ENCODE results near the gene GALNT10.
A peak's percentile ranks its signal among the peaks of the same experiment; 100 is the strongest.

GALNT10 gene

GRCh38 chr5:154405078-154405792 lies 214.7 kb downstream of the GALNT10 start:
- peaks cover 0 to 2% of the 10 kb centered on the region in 2 donors for H3K36me3 ChIP-seq (ENCODE audit: control insufficient read depth in 2 of 2, insufficient read depth in 2 of 2, low read length in 2 of 2)
- no peak overlapping the region for H3K27ac ChIP-seq (ENCODE audit: low read depth in 2 of 2, low read length in 2 of 2)
- H3K4me1 ChIP-seq (ENCODE audit: control insufficient read depth in 2 of 2, insufficient read depth in 2 of 2, low read length in 2 of 2) = peaks cover 3 to 15% of the 10 kb centered on the region in 2 donors
- H3K27me3 ChIP-seq (ENCODE audit: control insufficient read depth in 2 of 2, insufficient read depth in 2 of 2, low read length in 2 of 2) = no peaks in the 10 kb centered on the region
- H3K9ac ChIP-seq (ENCODE audit: low read depth in 1 of 2, low read length in 2 of 2) = peak overlapping the region; percentile 8 to 60
- H3K9me3 ChIP-seq (ENCODE audit: control insufficient read depth in 2 of 2, low read length in 2 of 2) = no peaks in the 10 kb centered on the region
- peak overlapping the region; percentile 58 to 62 for H3K4me3 ChIP-seq (ENCODE audit: low read length in 2 of 2)

- Histone ChIP-seq H3K4me1 (ENCODE audit: control insufficient read depth in 2 of 2, insufficient read depth in 2 of 2, low read length in 2 of 2) (peaks cover 3 to 15% of the 10 kb centered on the region in 2 donors), H3K36me3 (ENCODE audit: control insufficient read depth in 2 of 2, insufficient read depth in 2 of 2, low read length in 2 of 2) (peaks cover 8 to 9% of the 10 kb centered on the region in 2 donors), H3K4me3 (ENCODE audit: low read length in 2 of 2) (no peak overlapping the region), H3K9ac (ENCODE audit: low read depth in 1 of 2, low read length in 2 of 2) (no peak overlapping the region), H3K9me3 (ENCODE audit: control insufficient read depth in 2 of 2, low read length in 2 of 2) (no peaks in the 10 kb centered on the region), H3K27me3 (ENCODE audit: control insufficient read depth in 2 of 2, insufficient read depth in 2 of 2, low read length in 2 of 2) (no peaks in the 10 kb centered on the region), H3K27ac (ENCODE audit: low read depth in 2 of 2, low read length in 2 of 2) (no peak overlapping the region)
These were observed 215.7 kb downstream of the GALNT10 start for GRCh38 chr5:154406231-154406630.

DNA sequence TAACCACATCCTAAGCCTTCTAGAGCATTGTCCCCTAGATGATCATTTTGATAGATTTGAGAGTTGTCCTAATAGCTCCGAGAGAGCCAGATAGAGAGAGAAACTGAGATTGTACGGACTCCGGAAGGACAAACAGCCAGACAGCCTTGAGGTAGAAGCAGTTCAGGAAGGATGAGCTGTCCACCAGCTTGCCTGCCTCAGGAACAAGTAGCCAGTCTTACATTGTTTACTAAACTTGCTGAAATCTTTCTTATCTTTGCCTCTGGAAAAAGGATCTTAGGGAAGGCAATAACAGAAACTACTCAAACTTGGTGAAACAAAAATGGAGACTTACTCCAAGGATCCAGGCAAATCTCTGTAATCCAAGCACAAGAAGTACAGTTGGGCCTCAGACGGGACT lies 216.3 kb downstream of the GALNT10 start:
- no peaks in the 10 kb centered on the region for H3K27me3 ChIP-seq (ENCODE audit: control insufficient read depth in 2 of 2, insufficient read depth in 2 of 2, low read length in 2 of 2)
- H3K36me3 ChIP-seq (ENCODE audit: control insufficient read depth in 2 of 2, insufficient read depth in 2 of 2, low read length in 2 of 2) = peaks cover 12 to 15% of the 10 kb centered on the region in 2 donors
- H3K4me3 ChIP-seq (ENCODE audit: low read length in 2 of 2) = no peak overlapping the region
- H3K4me1 ChIP-seq (ENCODE audit: control insufficient read depth in 2 of 2, insufficient read depth in 2 of 2, low read length in 2 of 2) = peaks cover 3 to 15% of the 10 kb centered on the region in 2 donors
- H3K9me3 ChIP-seq (ENCODE audit: control insufficient read depth in 2 of 2, low read length in 2 of 2) = no peaks in the 10 kb centered on the region
- H3K9ac ChIP-seq (ENCODE audit: low read depth in 1 of 2, low read length in 2 of 2) = no peak overlapping the region
- H3K27ac ChIP-seq (ENCODE audit: low read depth in 2 of 2, low read length in 2 of 2) = no peak overlapping the region

GRCh38 chr5:154408811-154409210 lies 218.3 kb downstream of the GALNT10 start:
- Histone ChIP-seq H3K9ac (ENCODE audit: low read depth in 1 of 2, low read length in 2 of 2) (no peak overlapping the region), H3K4me1 (ENCODE audit: control insufficient read depth in 2 of 2, insufficient read depth in 2 of 2, low read length in 2 of 2) (peaks cover 3 to 15% of the 10 kb centered on the region in 2 donors), H3K9me3 (ENCODE audit: control insufficient read depth in 2 of 2, low read length in 2 of 2) (no peaks in the 10 kb centered on the region), H3K4me3 (ENCODE audit: low read length in 2 of 2) (no peak overlapping the region), H3K27ac (ENCODE audit: low read depth in 2 of 2, low read length in 2 of 2) (no peak overlapping the region), H3K36me3 (ENCODE audit: control insufficient read depth in 2 of 2, insufficient read depth in 2 of 2, low read length in 2 of 2) (peaks cover 12 to 20% of the 10 kb centered on the region in 2 donors), H3K27me3 (ENCODE audit: control insufficient read depth in 2 of 2, insufficient read depth in 2 of 2, low read length in 2 of 2) (no peaks in the 10 kb centered on the region)

DNA sequence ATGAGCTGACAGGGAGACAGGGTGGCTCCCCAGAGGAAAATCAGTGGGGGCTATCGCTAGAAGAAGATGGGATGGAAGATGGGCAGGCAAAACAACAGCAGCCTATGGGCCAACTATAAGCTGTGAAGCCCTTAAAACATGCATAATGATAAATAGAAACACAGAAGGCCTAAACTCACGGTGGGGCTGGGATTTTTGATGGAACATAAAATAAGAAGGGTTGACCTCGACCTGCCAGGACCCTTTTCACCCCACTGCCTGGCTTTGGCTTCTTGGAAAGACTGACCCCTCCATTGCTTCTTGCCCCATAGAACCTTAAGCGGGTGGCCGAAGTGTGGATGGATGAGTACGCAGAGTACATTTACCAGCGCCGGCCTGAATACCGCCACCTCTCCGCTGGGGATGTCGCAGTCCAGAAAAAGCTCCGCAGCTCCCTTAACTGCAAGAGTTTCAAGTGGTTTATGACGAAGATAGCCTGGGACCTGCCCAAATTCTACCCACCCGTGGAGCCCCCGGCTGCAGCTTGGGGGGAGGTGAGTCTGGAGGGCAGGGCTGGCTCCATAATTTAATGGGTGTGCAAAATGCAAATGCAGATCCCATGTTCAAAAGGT lies 218.8 kb downstream of the GALNT10 start:
- no peaks in the 10 kb centered on the region for H3K27me3 ChIP-seq (ENCODE audit: control insufficient read depth in 2 of 2, insufficient read depth in 2 of 2, low read length in 2 of 2)
- H3K9me3 ChIP-seq (ENCODE audit: control insufficient read depth in 2 of 2, low read length in 2 of 2) = no peaks in the 10 kb centered on the region
- no peak overlapping the region for H3K27ac ChIP-seq (ENCODE audit: low read depth in 2 of 2, low read length in 2 of 2)
- peaks cover 3 to 15% of the 10 kb centered on the region in 2 donors for H3K4me1 ChIP-seq (ENCODE audit: control insufficient read depth in 2 of 2, insufficient read depth in 2 of 2, low read length in 2 of 2)
- H3K9ac ChIP-seq (ENCODE audit: low read depth in 1 of 2, low read length in 2 of 2) = no peak overlapping the region
- H3K4me3 ChIP-seq (ENCODE audit: low read length in 2 of 2) = no peak overlapping the region
- H3K36me3 ChIP-seq (ENCODE audit: control insufficient read depth in 2 of 2, insufficient read depth in 2 of 2, low read length in 2 of 2) = peaks cover 12 to 20% of the 10 kb centered on the region in 2 donors

GRCh38 chr5:154410008-154410407 lies 219.5 kb downstream of the GALNT10 start:
- Histone ChIP-seq H3K4me1 (ENCODE audit: control insufficient read depth in 2 of 2, insufficient read depth in 2 of 2, low read length in 2 of 2) (peaks cover 3 to 11% of the 10 kb centered on the region in 2 donors), H3K4me3 (ENCODE audit: low read length in 2 of 2) (no peak overlapping the region), H3K9me3 (ENCODE audit: control insufficient read depth in 2 of 2, low read length in 2 of 2) (no peaks in the 10 kb centered on the region), H3K36me3 (ENCODE audit: control insufficient read depth in 2 of 2, insufficient read depth in 2 of 2, low read length in 2 of 2) (peaks cover 12 to 20% of the 10 kb centered on the region in 2 donors), H3K27me3 (ENCODE audit: control insufficient read depth in 2 of 2, insufficient read depth in 2 of 2, low read length in 2 of 2) (no peaks in the 10 kb centered on the region), H3K27ac (ENCODE audit: low read depth in 2 of 2, low read length in 2 of 2) (no peak overlapping the region), H3K9ac (ENCODE audit: low read depth in 1 of 2, low read length in 2 of 2) (no peak overlapping the region)

GRCh38 chr5:154410786-154411185 lies 220.3 kb downstream of the GALNT10 start:
- H3K27me3 ChIP-seq (ENCODE audit: control insufficient read depth in 2 of 2, insufficient read depth in 2 of 2, low read length in 2 of 2) = no peaks in the 10 kb centered on the region
- H3K27ac ChIP-seq (ENCODE audit: low read depth in 2 of 2, low read length in 2 of 2) = no peak overlapping the region
- peaks cover 12 to 23% of the 10 kb centered on the region in 2 donors for H3K36me3 ChIP-seq (ENCODE audit: control insufficient read depth in 2 of 2, insufficient read depth in 2 of 2, low read length in 2 of 2)
- peaks cover 0 to 3% of the 10 kb centered on the region in 2 donors for H3K4me1 ChIP-seq (ENCODE audit: control insufficient read depth in 2 of 2, insufficient read depth in 2 of 2, low read length in 2 of 2)
- no peak overlapping the region for H3K9ac ChIP-seq (ENCODE audit: low read depth in 1 of 2, low read length in 2 of 2)
- no peaks in the 10 kb centered on the region for H3K9me3 ChIP-seq (ENCODE audit: control insufficient read depth in 2 of 2, low read length in 2 of 2)
- no peak overlapping the region for H3K4me3 ChIP-seq (ENCODE audit: low read length in 2 of 2)

GRCh38 chr5:154411338-154411737 lies 220.8 kb downstream of the GALNT10 start:
- no peaks in the 10 kb centered on the region for H3K4me1 ChIP-seq (ENCODE audit: control insufficient read depth in 2 of 2, insufficient read depth in 2 of 2, low read length in 2 of 2)
- no peak overlapping the region for H3K27ac ChIP-seq (ENCODE audit: low read depth in 2 of 2, low read length in 2 of 2)
- H3K36me3 ChIP-seq (ENCODE audit: control insufficient read depth in 2 of 2, insufficient read depth in 2 of 2, low read length in 2 of 2) = peaks cover 12 to 23% of the 10 kb centered on the region in 2 donors
- H3K27me3 ChIP-seq (ENCODE audit: control insufficient read depth in 2 of 2, insufficient read depth in 2 of 2, low read length in 2 of 2) = no peaks in the 10 kb centered on the region
- no peaks in the 10 kb centered on the region for H3K9me3 ChIP-seq (ENCODE audit: control insufficient read depth in 2 of 2, low read length in 2 of 2)
- no peak overlapping the region for H3K4me3 ChIP-seq (ENCODE audit: low read length in 2 of 2)
- no peak overlapping the region for H3K9ac ChIP-seq (ENCODE audit: low read depth in 1 of 2, low read length in 2 of 2)

- Histone ChIP-seq H3K36me3 (ENCODE audit: control insufficient read depth in 2 of 2, insufficient read depth in 2 of 2, low read length in 2 of 2) (peaks cover 21 to 30% of the 10 kb centered on the region in 2 donors), H3K27ac (ENCODE audit: low read depth in 2 of 2, low read length in 2 of 2) (no peak overlapping the region), H3K4me1 (ENCODE audit: control insufficient read depth in 2 of 2, insufficient read depth in 2 of 2, low read length in 2 of 2) (no peaks in the 10 kb centered on the region), H3K9ac (ENCODE audit: low read depth in 1 of 2, low read length in 2 of 2) (no peak overlapping the region), H3K4me3 (ENCODE audit: low read length in 2 of 2) (no peak overlapping the region), H3K9me3 (ENCODE audit: control insufficient read depth in 2 of 2, low read length in 2 of 2) (no peaks in the 10 kb centered on the region), H3K27me3 (ENCODE audit: control insufficient read depth in 2 of 2, insufficient read depth in 2 of 2, low read length in 2 of 2) (no peaks in the 10 kb centered on the region)
These were observed 221.8 kb downstream of the GALNT10 start for GRCh38 chr5:154412316-154412715.

DNA sequence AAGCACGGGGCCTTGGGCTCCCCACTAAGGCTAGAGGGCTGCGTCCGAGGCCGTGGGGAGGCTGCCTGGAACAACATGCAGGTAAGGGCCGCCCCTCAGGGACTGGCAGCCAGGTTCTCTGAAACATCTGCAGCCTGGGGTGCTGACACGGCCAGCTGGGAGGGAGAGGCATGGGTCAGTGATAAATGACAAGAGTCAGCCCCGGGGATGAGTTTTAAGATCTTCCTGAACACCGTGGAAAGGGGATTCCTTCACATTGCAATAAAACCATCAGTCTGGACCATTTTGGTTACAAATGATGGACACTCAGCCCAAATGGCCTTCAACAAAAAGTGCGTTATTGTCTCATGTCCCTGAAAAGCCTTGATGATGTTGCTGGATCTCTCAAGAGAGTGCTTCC lies 222.4 kb downstream of the GALNT10 start:
- H3K27me3 ChIP-seq (ENCODE audit: control insufficient read depth in 2 of 2, insufficient read depth in 2 of 2, low read length in 2 of 2) = no peaks in the 10 kb centered on the region
- H3K36me3 ChIP-seq (ENCODE audit: control insufficient read depth in 2 of 2, insufficient read depth in 2 of 2, low read length in 2 of 2) = peaks cover 22 to 30% of the 10 kb centered on the region in 2 donors
- no peak overlapping the region for H3K27ac ChIP-seq (ENCODE audit: low read depth in 2 of 2, low read length in 2 of 2)
- H3K4me3 ChIP-seq (ENCODE audit: low read length in 2 of 2) = no peak overlapping the region
- no peaks in the 10 kb centered on the region for H3K9me3 ChIP-seq (ENCODE audit: control insufficient read depth in 2 of 2, low read length in 2 of 2)
- H3K9ac ChIP-seq (ENCODE audit: low read depth in 1 of 2, low read length in 2 of 2) = no peak overlapping the region
- H3K4me1 ChIP-seq (ENCODE audit: control insufficient read depth in 2 of 2, insufficient read depth in 2 of 2, low read length in 2 of 2) = no peaks in the 10 kb centered on the region
